Right renal pelvis (tissue), 4 donors: ENCODE measurements around the gene TNFSF13. TPM values are rescaled to one million over a fixed set of nuclear protein-coding genes. Genes with fewer than 3 reads are reported as not detected.

Experiments
- DNase-seq, 4 donors: peaks; one replicate each; pipeline ENCODE4 v3.0.0-alpha.2; 2013; ENCODE audit warnings: low read depth in 4 of 4, low spot score in 3 of 4, missing footprints in 1 of 4
- polyA plus RNA-seq, 4 donors: library from polyadenylated mRNA; unstranded; fragments of 120-200 nt; gene quantifications; one replicate each; pipeline ENCODE4 v1.2.1, GENCODE V29; 2013; ENCODE audit not compliant: insufficient read length in 4 of 4

Gene TNFSF13, protein sequence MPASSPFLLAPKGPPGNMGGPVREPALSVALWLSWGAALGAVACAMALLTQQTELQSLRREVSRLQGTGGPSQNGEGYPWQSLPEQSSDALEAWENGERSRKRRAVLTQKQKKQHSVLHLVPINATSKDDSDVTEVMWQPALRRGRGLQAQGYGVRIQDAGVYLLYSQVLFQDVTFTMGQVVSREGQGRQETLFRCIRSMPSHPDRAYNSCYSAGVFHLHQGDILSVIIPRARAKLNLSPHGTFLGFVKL
- 10 to 100 TPM; 13.2 to 17.8 (median 14.3) TPM for polyA plus RNA-seq

DNA sequence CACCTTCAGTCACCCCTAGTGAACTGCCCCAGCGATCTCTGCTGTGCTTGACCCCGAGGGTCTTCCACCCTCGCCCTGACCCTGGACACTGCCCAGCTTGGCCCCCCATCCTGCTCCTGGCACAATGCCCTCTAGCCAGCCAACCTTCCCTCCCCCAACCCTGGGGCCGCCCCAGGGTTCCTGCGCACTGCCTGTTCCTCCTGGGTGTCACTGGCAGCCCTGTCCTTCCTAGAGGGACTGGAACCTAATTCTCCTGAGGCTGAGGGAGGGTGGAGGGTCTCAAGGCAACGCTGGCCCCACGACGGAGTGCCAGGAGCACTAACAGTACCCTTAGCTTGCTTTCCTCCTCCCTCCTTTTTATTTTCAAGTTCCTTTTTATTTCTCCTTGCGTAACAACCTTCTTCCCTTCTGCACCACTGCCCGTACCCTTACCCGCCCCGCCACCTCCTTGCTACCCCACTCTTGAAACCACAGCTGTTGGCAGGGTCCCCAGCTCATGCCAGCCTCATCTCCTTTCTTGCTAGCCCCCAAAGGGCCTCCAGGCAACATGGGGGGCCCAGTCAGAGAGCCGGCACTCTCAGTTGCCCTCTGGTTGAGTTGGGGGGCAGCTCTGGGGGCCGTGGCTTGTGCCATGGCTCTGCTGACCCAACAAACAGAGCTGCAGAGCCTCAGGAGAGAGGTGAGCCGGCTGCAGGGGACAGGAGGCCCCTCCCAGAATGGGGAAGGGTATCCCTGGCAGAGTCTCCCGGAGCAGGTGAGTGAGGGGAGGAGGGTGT lies at the start of gene TNFSF13:
Gene TNFSF13, plus strand, starts transcription at position 207 of the 776 bp plus-strand sequence. Its CDS starts 290 bp downstream, at position 497.
- DNase-seq: no peak

- no peak for DNase-seq
These were observed 49.7 kb upstream of the TNFSF13 start for GRCh38 chr17:7508846-7509245.

DNA sequence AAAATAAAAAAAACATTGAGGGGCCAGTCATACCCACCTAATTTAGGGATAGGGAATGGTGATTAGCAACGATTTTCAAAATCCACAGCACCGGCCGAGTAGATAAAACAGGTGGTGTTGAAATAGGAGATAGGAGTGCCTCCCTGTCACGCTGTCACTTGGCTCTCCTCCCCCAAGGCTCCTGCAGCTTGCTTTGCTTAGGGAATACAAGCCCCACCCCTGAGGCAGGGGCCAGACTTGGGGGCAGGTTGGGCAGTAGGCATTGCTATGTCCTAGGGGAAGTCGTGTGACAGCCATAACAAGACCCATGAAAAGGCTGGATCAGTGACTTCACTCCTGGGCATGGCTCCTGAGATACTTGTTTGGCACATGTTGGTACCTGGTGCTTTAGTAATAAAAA lies 48.6 kb upstream of the TNFSF13 start:
- DNase-seq: no peak

DNA sequence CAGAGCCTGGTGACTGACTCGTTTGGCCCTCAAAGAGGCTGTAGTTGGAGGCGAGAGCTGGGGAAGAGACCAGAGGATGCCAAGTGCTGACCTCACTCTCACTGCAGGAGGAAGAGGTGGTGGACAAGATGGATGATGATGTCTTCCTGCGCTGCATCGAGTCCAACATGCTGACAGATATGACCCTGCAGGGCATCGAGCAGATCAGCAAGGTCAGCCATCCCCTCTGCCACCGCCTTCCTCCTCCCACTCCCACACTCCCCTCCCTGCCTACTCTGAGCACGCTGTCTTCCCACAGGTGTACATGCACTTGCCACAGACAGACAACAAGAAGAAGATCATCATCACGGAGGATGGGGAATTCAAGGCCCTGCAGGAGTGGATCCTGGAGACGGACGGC lies 47.4 kb upstream of the TNFSF13 start:
- no peak for DNase-seq

- DNase-seq: no peak
These were observed 46.4 kb upstream of the TNFSF13 start for GRCh38 chr17:7512105-7512504.

DNA sequence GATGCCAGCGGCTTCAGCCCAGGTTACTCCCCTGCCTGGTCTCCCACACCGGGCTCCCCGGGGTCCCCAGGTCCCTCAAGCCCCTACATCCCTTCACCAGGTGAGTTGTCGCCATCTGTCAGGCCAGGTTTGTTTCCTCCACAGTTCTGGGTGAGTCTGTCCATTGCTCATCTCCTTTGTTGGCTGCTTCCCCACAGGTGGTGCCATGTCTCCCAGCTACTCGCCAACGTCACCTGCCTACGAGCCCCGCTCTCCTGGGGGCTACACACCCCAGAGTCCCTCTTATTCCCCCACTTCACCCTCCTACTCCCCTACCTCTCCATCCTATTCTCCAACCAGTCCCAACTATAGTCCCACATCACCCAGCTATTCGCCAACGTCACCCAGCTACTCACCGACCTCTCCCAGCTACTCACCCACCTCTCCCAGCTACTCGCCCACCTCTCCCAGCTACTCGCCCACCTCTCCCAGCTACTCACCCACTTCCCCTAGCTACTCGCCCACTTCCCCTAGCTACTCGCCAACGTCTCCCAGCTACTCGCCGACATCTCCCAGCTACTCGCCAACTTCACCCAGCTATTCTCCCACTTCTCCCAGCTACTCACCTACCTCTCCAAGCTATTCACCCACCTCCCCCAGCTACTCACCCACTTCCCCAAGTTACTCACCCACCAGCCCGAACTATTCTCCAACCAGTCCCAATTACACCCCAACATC lies 45.6 kb upstream of the TNFSF13 start:
- no peak for DNase-seq

DNA sequence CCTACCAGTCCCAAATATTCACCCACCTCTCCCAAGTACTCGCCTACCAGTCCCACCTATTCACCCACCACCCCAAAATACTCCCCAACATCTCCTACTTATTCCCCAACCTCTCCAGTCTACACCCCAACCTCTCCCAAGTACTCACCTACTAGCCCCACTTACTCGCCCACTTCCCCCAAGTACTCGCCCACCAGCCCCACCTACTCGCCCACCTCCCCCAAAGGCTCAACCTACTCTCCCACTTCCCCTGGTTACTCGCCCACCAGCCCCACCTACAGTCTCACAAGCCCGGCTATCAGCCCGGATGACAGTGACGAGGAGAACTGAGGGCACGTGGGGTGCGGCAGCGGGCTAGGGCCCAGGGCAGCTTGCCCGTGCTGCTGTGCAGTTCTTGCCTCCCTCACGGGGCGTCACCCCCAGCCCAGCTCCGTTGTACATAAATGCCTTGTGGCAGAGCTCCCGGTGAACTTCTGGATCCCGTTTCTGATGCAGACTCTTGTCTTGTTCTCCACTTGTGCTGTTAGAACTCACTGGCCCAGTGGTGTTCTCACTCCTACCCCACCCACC lies 44.6 kb upstream of the TNFSF13 start:
- DNase-seq: no peak

DNA sequence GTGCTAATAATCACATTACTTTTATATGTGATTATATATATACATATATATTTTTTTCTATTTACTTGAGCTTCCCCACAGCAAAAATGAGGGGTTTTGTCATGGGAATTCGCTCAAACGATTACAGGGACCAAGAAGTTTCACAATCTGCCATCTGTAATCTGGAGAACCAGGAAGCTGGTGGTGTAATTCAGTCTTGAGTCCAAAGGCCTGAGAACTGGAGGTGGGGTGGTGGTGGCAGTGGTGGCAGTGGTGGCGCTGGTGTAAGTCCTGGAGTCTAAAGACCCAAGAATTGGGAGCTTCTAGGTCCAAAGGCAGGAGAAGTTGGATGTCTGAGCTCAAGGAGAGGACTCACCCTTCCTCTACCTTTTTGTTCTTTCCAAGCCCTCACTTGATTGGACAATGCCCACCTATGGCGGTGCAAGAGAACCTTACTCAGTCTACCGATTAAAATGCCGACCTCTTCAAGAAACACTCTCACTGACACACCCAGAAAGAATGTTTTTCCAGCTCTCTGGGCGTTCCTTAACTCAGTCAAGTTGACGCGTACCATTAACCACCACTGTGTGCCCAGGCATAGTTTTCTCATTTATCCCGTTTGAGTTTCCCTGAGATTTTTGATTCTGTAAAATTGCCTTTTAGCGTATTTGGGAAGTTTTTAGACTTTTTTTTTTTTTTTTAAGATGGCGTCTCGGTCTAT lies 42.5 kb upstream of the TNFSF13 start:
- DNase-seq: no peak

- DNase-seq: no peak
These were observed 35.5 kb upstream of the TNFSF13 start for GRCh38 chr17:7523033-7523432.

- DNase-seq: no peak
These were observed 29.7 kb upstream of the TNFSF13 start for GRCh38 chr17:7528842-7529241.

DNA sequence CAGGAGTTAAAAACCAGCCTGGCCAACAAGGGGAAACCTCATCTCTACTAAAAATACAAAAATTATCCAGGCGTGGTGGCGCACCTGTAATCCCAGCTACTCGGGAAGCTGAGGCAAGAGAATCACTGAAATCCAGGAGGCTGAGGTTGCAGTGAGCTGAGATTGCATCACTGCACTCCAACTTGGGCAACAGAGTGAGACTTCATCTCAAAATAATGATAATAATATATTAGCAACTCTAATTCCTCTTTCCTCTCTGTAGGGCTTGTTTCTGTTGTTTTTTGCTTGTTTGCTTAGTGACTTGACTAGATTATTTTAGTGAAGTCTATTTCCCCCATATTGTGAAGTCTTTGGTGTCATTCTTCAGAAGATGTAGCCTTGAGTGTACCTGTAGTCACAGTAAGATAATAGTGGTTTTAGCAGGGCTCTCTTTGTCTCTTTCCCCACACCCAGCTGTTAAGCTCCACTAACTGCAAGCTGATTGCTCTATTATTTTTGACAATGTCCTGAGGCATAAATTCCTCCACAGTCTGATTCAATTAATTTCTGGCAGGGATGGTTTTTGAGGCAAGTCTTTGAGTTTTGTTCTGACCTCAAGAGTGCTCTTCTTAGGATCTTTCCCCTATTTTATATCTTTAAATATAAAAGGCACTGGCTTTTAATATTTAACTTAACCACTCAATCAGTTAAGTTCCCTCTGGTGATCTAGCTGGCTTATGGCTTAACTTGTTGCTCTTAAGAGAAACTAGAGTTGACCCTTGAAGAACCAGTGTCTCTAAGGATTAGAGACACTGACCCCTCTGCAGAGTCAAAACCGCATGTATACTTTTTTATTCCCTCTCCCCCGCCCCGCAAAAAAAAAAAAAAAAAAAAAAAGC lies 28.3 kb upstream of the TNFSF13 start:
- no peak for DNase-seq

GRCh38 chr17:7538050-7538449 lies 20.5 kb upstream of the TNFSF13 start:
- DNase-seq: no peak

GRCh38 chr17:7538891-7539545 lies 19.5 kb upstream of the TNFSF13 start:
- no peak for DNase-seq

- DNase-seq: no peak
These were observed 17.4 kb upstream of the TNFSF13 start for GRCh38 chr17:7541074-7541621.

- no peak for DNase-seq
These were observed 13.6 kb upstream of the TNFSF13 start for GRCh38 chr17:7544911-7545310.

- DNase-seq: no peak
These were observed 9.8 kb upstream of the TNFSF13 start, which contains the start of gene TNFSF12 for GRCh38 chr17:7548585-7549400. TNFSF12 (plus strand) TSS chr17:7549058; CDS start chr17:7549154, 96 bp downstream.

DNA sequence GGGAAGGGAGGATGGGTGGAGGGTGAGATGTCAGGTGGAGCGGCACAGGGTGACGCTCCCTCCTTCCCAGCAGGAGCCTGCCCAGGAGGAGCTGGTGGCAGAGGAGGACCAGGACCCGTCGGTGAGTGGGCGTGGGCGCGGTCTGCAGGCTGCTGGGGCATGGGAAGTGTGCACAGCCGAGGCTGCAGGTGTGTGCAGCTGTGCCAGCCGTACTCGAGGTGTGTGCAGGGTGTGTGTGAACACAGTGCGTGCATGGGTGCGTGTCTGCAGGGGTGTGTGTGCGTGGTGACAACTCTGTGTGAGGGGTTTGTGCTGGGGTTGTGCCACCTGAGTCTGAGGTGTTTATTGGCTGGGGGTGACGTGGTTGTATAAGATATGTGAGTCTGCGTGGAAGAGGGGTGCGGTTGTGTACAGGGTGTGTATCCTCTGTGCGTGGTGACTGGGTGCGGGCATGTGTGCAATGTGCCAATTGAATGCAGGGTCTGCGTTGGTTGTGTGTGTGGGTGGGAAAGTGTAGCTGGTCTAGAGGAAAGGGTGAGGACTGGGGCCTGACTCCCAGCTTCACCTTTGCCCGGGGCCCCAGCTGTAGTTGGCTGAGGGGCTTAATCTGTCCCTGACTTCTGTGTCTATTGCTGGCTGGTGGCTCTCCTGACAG lies 9.0 kb upstream of the TNFSF13 start:
- no peak for DNase-seq
